ACC112 (cell line): ENCODE results near the gene GUCY2C.

ENCODE experiments used
- H2AFZ ChIP-seq: fragments of 200-600 bp; sonication (generic); one replicate; pipeline ENCODE4 v1.6.0; 2017; ENCODE audit warnings: antibody characterized with exemption, low read length; ENCODE audit not compliant: unreplicated experiment
- H3K27ac ChIP-seq: fragments of 200-600 bp; sonication (generic); 2 replicates; pipeline ENCODE4 v1.5.1; 2014; ENCODE audit warnings: low read depth, mild to moderate bottlenecking, antibody characterized with exemption, low read length, moderate library complexity
- H3K27me3 ChIP-seq: fragments of 200-600 bp; sonication (generic); 2 replicates; pipeline ENCODE4 v1.6.1; 2014; ENCODE audit warnings: mild to moderate bottlenecking, antibody characterized with exemption, low read length, moderate library complexity, mixed read lengths; ENCODE audit not compliant: insufficient read depth
- H3K36me3 ChIP-seq: fragments of 200-600 bp; sonication (generic); 2 replicates; pipeline ENCODE4 v1.6.1; 2016; ENCODE audit warnings: mild to moderate bottlenecking, antibody characterized with exemption, low read length, moderate library complexity, mixed read lengths; ENCODE audit not compliant: insufficient read depth
- H3K4me1 ChIP-seq: fragments of 200-600 bp; sonication (generic); one replicate; pipeline ENCODE4 v1.6.1; 2016; ENCODE audit warnings: low read length, mixed read lengths; ENCODE audit not compliant: insufficient read depth, unreplicated experiment, control insufficient read depth
- H3K4me3 ChIP-seq: fragments of 200-600 bp; sonication (generic); 2 replicates; pipeline ENCODE4 v1.5.1; 2014; ENCODE audit warnings: mild to moderate bottlenecking, low read depth, low read length
- H3K79me2 ChIP-seq: fragments of 200-600 bp; sonication (generic); one replicate; pipeline ENCODE4 v1.6.0; 2016; ENCODE audit warnings: low read length; ENCODE audit not compliant: control insufficient read depth, unreplicated experiment, insufficient read depth

Gene GUCY2C

GRCh38 chr12:14573118-14573517 lies 123.3 kb downstream of the GUCY2C start:
- no peaks in the 10 kb centered on the region for H3K27me3 ChIP-seq
- peaks cover 2% of the 10 kb centered on the region for H3K4me1 ChIP-seq
- no peak overlapping the region for H3K27ac ChIP-seq
- no peaks in the 10 kb centered on the region for H3K36me3 ChIP-seq
- no peaks in the 10 kb centered on the region for H3K79me2 ChIP-seq
- H2AFZ ChIP-seq, result no peak overlapping the region
- no peak overlapping the region for H3K4me3 ChIP-seq

GRCh38 chr12:14572401-14572800 lies 124.0 kb downstream of the GUCY2C start:
- Histone ChIP-seq H3K27me3 (no peaks in the 10 kb centered on the region), H3K4me1 (peaks cover 4% of the 10 kb centered on the region), H3K27ac (no peak overlapping the region), H3K4me3 (no peak overlapping the region), H2AFZ (no peak overlapping the region), H3K36me3 (no peaks in the 10 kb centered on the region), H3K79me2 (no peaks in the 10 kb centered on the region)

- H3K27me3 ChIP-seq, result no peaks in the 10 kb centered on the region
- H3K79me2 ChIP-seq, result no peaks in the 10 kb centered on the region
- no peak overlapping the region for H3K4me3 ChIP-seq
- peaks cover 4% of the 10 kb centered on the region for H3K4me1 ChIP-seq
- H3K27ac ChIP-seq, result no peak overlapping the region
- no peak overlapping the region for H2AFZ ChIP-seq
- no peaks in the 10 kb centered on the region for H3K36me3 ChIP-seq
Observed at GRCh38 chr12:14571779-14572178, 124.6 kb downstream of the GUCY2C start.

GRCh38 chr12:14570231-14570630 lies 126.2 kb downstream of the GUCY2C start:
- Histone ChIP-seq H3K79me2 (no peaks in the 10 kb centered on the region), H3K27me3 (no peaks in the 10 kb centered on the region), H2AFZ (no peak overlapping the region), H3K36me3 (no peaks in the 10 kb centered on the region), H3K4me3 (no peak overlapping the region), H3K27ac (no peak overlapping the region), H3K4me1 (peaks cover 4% of the 10 kb centered on the region)

- Histone ChIP-seq H3K4me3 (peak within 1 kb of the TSS; percentile 73), H3K27ac (no peak within 1 kb of the TSS), H3K4me1 (peaks cover 4% of the 10 kb centered on the region), H3K27me3 (no peaks in the 10 kb centered on the region), H3K79me2 (no peaks in the 10 kb centered on the region), H3K36me3 (no peaks in the 10 kb centered on the region), H2AFZ (peak within 1 kb of the TSS; percentile 66)
Observed at GRCh38 chr12:14567351-14568162, 128.8 kb downstream of the GUCY2C start, which contains the start of gene PLBD1. TSS of gene PLBD1 (minus strand) at chr12:14567883. CDS start at chr12:14567696, 187 bp downstream.

- Histone ChIP-seq H3K4me1 (peaks cover 4% of the 10 kb centered on the region), H3K36me3 (no peaks in the 10 kb centered on the region), H3K27me3 (no peaks in the 10 kb centered on the region), H2AFZ (no peak overlapping the region), H3K79me2 (no peaks in the 10 kb centered on the region), H3K4me3 (no peak overlapping the region), H3K27ac (no peak overlapping the region)
Observed at GRCh38 chr12:14564336-14564959, 132.0 kb downstream of the GUCY2C start.

GRCh38 chr12:14563046-14563445 lies 133.4 kb downstream of the GUCY2C start:
- no peak overlapping the region for H2AFZ ChIP-seq
- H3K4me3 ChIP-seq, result no peak overlapping the region
- no peak overlapping the region for H3K27ac ChIP-seq
- no peaks in the 10 kb centered on the region for H3K36me3 ChIP-seq
- H3K79me2 ChIP-seq, result no peaks in the 10 kb centered on the region
- peaks cover 1% of the 10 kb centered on the region for H3K4me1 ChIP-seq
- no peaks in the 10 kb centered on the region for H3K27me3 ChIP-seq
